Uterus (tissue), 2 donors: Measurements from ENCODE around the gene AJAP1.
"Not testable (repeated sequence)": the region's sequence is repeated elsewhere in the genome, so short reads cannot be mapped to it uniquely, and the experiment has no call there.

Source experiments
- CTCF ChIP-seq, 4 experiments: fragments of 200-600 bp in 2 of 4; fragments of 450-650 bp in 2 of 4; sonication (generic) in 2 of 4; IDR thresholded peaks; one replicate each; pipeline ENCODE4 v1.5.1; 2016 to 2019; ENCODE audit warnings: antibody characterized with exemption in 4 of 4, mild to moderate bottlenecking in 2 of 4, moderate library complexity in 1 of 4
- POLR2A ChIP-seq, 2 donors: fragments of 450-650 bp; IDR thresholded peaks; one replicate each; pipeline ENCODE4 v1.6.1; 2016; ENCODE audit warnings: antibody characterized with exemption in 2 of 2, mild to moderate bottlenecking in 1 of 2, moderate library complexity in 1 of 2

- not testable (repeated sequence) for TF ChIP-seq CTCF, POLR2A (IDR thresholded peaks at IDR 0.05)
Observed at GRCh38 chr1:4618827-4619226, 35.6 kb upstream of the AJAP1 start.
